ELF-1 (cell line): Measurements from ENCODE around the gene WNT8A.
A peak's percentile ranks its signal among the peaks of the same experiment; 100 is the strongest.

ENCODE experiments used
- DNase-seq: peaks from one replicate; pipeline ENCODE4 v3.0.0-alpha.2; 2016; ENCODE audit warnings: low read depth, low spot score

Gene WNT8A

GRCh38 chr5:138091685-138092084, 7.9 kb downstream of the WNT8A start:
- no peak for DNase-seq

- no peak for DNase-seq
These were observed 8.5 kb downstream of the WNT8A start for GRCh38 chr5:138092301-138092700.

GRCh38 chr5:138093036-138093435, 9.2 kb downstream of the WNT8A start:
- no peak for DNase-seq

GRCh38 chr5:138095100-138095907, 11.5 kb downstream of the WNT8A start:
- DNase-seq: peak; percentile 53

GRCh38 chr5:138096363-138096762, 12.5 kb downstream of the WNT8A start:
- no peak for DNase-seq

GRCh38 chr5:138096997-138097828, 13.4 kb downstream of the WNT8A start:
- no peak for DNase-seq

GRCh38 chr5:138102454-138103318, 18.9 kb downstream of the WNT8A start:
- DNase-seq: no peak

GRCh38 chr5:138103319-138103637, 19.4 kb downstream of the WNT8A start:
- no peak for DNase-seq

- DNase-seq: no peak
These were observed 21.9 kb downstream of the WNT8A start for GRCh38 chr5:138105709-138106108.

- DNase-seq: no peak
These were observed 23.4 kb downstream of the WNT8A start for GRCh38 chr5:138107213-138107612.

GRCh38 chr5:138109463-138110265, 25.8 kb downstream of the WNT8A start:
- DNase-seq: no peak

- DNase-seq: peak; percentile 84
These were observed 26.6 kb downstream of the WNT8A start for GRCh38 chr5:138110266-138110963.

- no peak for DNase-seq
These were observed 27.3 kb downstream of the WNT8A start for GRCh38 chr5:138111181-138111580.

GRCh38 chr5:138111937-138112336, 28.1 kb downstream of the WNT8A start:
- DNase-seq: no peak

GRCh38 chr5:138115254-138115653, 31.4 kb downstream of the WNT8A start:
- DNase-seq: no peak

- no peak for DNase-seq
These were observed 44.5 kb downstream of the WNT8A start for GRCh38 chr5:138128334-138128733.

- no peak for DNase-seq
These were observed 45.5 kb downstream of the WNT8A start for GRCh38 chr5:138129347-138129746.

- DNase-seq: no peak
These were observed 48.7 kb downstream of the WNT8A start for GRCh38 chr5:138132543-138132942.

GRCh38 chr5:138138949-138139780, 55.3 kb downstream of the WNT8A start, which contains the start of gene NME5:
NME5 (minus strand) TSS chr5:138139428; CDS start chr5:138138780, 648 bp downstream.
- DNase-seq: peak; percentile 82

- no peak for DNase-seq
These were observed 55.9 kb downstream of the WNT8A start for GRCh38 chr5:138139781-138140090.
